D721Med (cell line): ENCODE results near the gene IER3IP1.

Source experiments
- DNase-seq: peaks from one replicate; pipeline ENCODE4 v3.0.0; 2011; ENCODE audit warnings: low spot score; ENCODE audit not compliant: insufficient read length
- FAIRE-seq: peaks from 2 replicates; lab custom pipeline; 2011; peaks lifted over from hg19 to GRCh38; lab: Jason Lieb, UNC
- CTCF ChIP-seq: IDR thresholded peaks from 2 replicates; pipeline ENCODE4 v1.5.1; 2012; ENCODE audit warnings: mild to moderate bottlenecking, control low read depth; ENCODE audit not compliant: insufficient read depth; ENCODE audit errors: missing control alignments

IER3IP1 gene

GRCh38 chr18:47110492-47111274, 65.5 kb downstream of the IER3IP1 start:
- TF ChIP-seq CTCF: no peak
- FAIRE-seq: no peak
- DNase-seq: no peak

GRCh38 chr18:47109720-47110119, 66.4 kb downstream of the IER3IP1 start:
- TF ChIP-seq CTCF: no peak
- DNase-seq: no peak
- FAIRE-seq: no peak

- TF ChIP-seq CTCF: no peak
- DNase-seq (no peak), FAIRE-seq (no peak)
Observed at GRCh38 chr18:47108998-47109405, 67.2 kb downstream of the IER3IP1 start.

GRCh38 chr18:47108373-47108772, 67.8 kb downstream of the IER3IP1 start:
- FAIRE-seq (peak; percentile 95), DNase-seq (peak; percentile 38)
- TF ChIP-seq CTCF: no peak
